RWPE2 (cell line): ENCODE measurements around the gene CCDC137.

Experiments used
- ATAC-seq: fragments of 200-7000 bp; cut with Tn5 transposase; 3 replicates; pipeline ENCODE4 v1.9.1; 2021; ENCODE audit warnings: low read depth
- DNase-seq: peaks from one replicate; pipeline ENCODE4 v3.0.0-alpha.2; 2020; ENCODE audit warnings: low spot score
- H3K27ac ChIP-seq: fragments of 450-650 bp; 2 replicates; pipeline ENCODE4 v1.5.1; 2017; ENCODE audit warnings: mild to moderate bottlenecking; ENCODE audit not compliant: poor library complexity, severe bottlenecking
- H3K27me3 ChIP-seq: fragments of 250-450 bp; sonication (Bioruptor Pico); 2 replicates; pipeline ENCODE4 v1.5.1; 2021; ENCODE audit warnings: mild to moderate bottlenecking, moderate library complexity; ENCODE audit not compliant: insufficient read depth, poor library complexity, severe bottlenecking
- H3K36me3 ChIP-seq: fragments of 250-450 bp; sonication (Bioruptor Pico); 2 replicates; pipeline ENCODE4 v1.5.1; 2020; ENCODE audit warnings: low read depth, mild to moderate bottlenecking, moderate library complexity
- H3K4me1 ChIP-seq: fragments of 250-450 bp; sonication (Bioruptor Pico); 2 replicates; pipeline ENCODE4 v1.5.1; 2021; ENCODE audit warnings: mild to moderate bottlenecking, moderate library complexity; ENCODE audit not compliant: insufficient read depth, poor library complexity, severe bottlenecking
- H3K4me3 ChIP-seq: fragments of 250-450 bp; sonication (Bioruptor Pico); 2 replicates; pipeline ENCODE4 v1.5.1; 2021; ENCODE audit warnings: mild to moderate bottlenecking, moderate library complexity; ENCODE audit not compliant: severe bottlenecking
- H3K9me3 ChIP-seq: fragments of 250-450 bp; sonication (Bioruptor Pico); 2 replicates; pipeline ENCODE4 v1.5.1; 2021; ENCODE audit warnings: mild to moderate bottlenecking, moderate library complexity; ENCODE audit not compliant: severe bottlenecking
- TF ChIP-seq, protein P1 (sequence below): fragments of 450-650 bp; IDR thresholded peaks from one replicate; pipeline ENCODE4 v1.5.1; 2017; ENCODE audit warnings: mild to moderate bottlenecking, moderate library complexity; ENCODE audit not compliant: poor library complexity, severe bottlenecking

Gene CCDC137

DNA sequence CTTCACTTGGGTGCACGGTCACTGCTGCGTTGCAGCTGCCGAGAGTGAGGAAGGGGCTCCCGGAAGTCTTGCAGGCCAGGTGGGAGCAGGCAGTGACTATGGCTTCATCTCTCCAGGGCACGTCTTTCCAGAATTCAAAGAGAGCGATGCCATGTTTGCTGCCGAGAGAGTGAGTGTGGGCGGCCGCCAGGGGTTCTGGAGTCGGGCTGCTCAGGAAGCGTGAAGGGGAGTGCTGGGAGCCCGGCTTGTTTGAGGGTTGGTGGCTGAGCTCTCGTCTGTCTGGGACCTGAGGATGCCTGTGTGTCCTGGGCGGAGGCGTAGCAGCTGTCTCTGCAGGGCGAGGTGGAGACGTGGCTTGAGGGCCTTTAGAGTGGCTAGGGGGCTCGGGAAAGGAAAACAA lies 23.5 kb downstream of the CCDC137 start:
- Histone ChIP-seq H3K9me3 (no peaks in the 10 kb centered on the region), H3K4me3 (no peak overlapping the region), H3K4me1 (peaks cover 1% of the 10 kb centered on the region), H3K27ac (no peak overlapping the region), H3K36me3 (peaks cover 96% of the 10 kb centered on the region), H3K27me3 (no peaks in the 10 kb centered on the region)
- no peak for DNase-seq
- TF ChIP-seq, protein P1, sequence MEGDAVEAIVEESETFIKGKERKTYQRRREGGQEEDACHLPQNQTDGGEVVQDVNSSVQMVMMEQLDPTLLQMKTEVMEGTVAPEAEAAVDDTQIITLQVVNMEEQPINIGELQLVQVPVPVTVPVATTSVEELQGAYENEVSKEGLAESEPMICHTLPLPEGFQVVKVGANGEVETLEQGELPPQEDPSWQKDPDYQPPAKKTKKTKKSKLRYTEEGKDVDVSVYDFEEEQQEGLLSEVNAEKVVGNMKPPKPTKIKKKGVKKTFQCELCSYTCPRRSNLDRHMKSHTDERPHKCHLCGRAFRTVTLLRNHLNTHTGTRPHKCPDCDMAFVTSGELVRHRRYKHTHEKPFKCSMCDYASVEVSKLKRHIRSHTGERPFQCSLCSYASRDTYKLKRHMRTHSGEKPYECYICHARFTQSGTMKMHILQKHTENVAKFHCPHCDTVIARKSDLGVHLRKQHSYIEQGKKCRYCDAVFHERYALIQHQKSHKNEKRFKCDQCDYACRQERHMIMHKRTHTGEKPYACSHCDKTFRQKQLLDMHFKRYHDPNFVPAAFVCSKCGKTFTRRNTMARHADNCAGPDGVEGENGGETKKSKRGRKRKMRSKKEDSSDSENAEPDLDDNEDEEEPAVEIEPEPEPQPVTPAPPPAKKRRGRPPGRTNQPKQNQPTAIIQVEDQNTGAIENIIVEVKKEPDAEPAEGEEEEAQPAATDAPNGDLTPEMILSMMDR: no peak
- no peak for ATAC-seq

GRCh38 chr17:81690549-81690948 lies 24.0 kb downstream of the CCDC137 start:
- Histone ChIP-seq H3K27ac (no peak overlapping the region), H3K36me3 (peaks cover 98% of the 10 kb centered on the region), H3K4me1 (no peaks in the 10 kb centered on the region), H3K4me3 (no peak overlapping the region), H3K27me3 (no peaks in the 10 kb centered on the region), H3K9me3 (no peaks in the 10 kb centered on the region)
- DNase-seq (no peak), ATAC-seq (no peak)
- TF ChIP-seq, protein P1: no peak

GRCh38 chr17:81691196-81691595 lies 24.7 kb downstream of the CCDC137 start:
- Histone ChIP-seq H3K36me3 (peaks cover 97% of the 10 kb centered on the region), H3K4me3 (no peak overlapping the region), H3K27ac (no peak overlapping the region), H3K4me1 (no peaks in the 10 kb centered on the region), H3K9me3 (no peaks in the 10 kb centered on the region), H3K27me3 (no peaks in the 10 kb centered on the region)
- TF ChIP-seq, protein P1: no peak
- DNase-seq (no peak), ATAC-seq (no peak)

- Histone ChIP-seq H3K27ac (no peak overlapping the region), H3K4me1 (no peaks in the 10 kb centered on the region), H3K4me3 (no peak overlapping the region), H3K27me3 (no peaks in the 10 kb centered on the region), H3K36me3 (peaks cover 98% of the 10 kb centered on the region), H3K9me3 (no peaks in the 10 kb centered on the region)
- ATAC-seq: no peak
- TF ChIP-seq, protein P1: no peak
- DNase-seq: no peak
Observed at GRCh38 chr17:81691608-81692007, 25.1 kb downstream of the CCDC137 start.

DNA sequence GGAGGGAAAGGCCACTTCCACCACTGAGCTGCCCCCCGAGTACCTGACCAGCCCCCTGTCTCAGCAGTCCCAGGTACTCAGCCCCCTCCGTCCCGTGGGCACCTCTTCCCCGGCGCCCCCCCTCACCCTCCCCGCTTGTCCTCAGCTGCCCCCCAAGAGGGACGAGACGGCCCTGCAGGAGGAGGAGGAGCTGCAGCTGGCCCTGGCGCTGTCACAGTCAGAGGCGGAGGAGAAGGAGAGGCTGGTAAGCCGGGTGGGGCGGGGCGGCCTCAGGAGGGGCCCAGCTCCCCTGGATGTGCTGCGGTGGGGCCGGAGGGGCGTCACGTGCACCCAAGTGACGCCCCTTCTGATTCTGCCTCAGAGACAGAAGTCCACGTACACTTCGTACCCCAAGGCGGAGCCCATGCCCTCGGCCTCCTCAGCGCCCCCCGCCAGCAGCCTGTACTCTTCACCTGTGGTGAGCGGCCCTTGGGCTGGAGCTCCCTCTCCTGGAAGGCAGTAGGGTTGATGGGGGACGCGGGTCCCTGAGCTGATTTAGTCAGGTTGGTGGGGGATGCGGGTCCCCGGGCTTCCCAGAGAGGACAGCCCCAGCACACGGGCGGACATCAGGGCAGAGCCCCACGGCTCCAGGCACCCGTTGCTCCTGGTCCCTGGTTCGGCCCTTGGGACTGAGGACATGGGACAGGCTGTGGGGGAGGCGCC lies 27.1 kb downstream of the CCDC137 start:
- TF ChIP-seq, protein P1: peak; percentile 8
- no peak overlapping the region for H3K4me3 ChIP-seq
- no peak overlapping the region for H3K27ac ChIP-seq
- H3K9me3 ChIP-seq: no peaks in the 10 kb centered on the region
- H3K36me3 ChIP-seq: peaks cover 99% of the 10 kb centered on the region
- no peaks in the 10 kb centered on the region for H3K4me1 ChIP-seq
- ATAC-seq: no peak
- H3K27me3 ChIP-seq: no peaks in the 10 kb centered on the region
- DNase-seq: no peak
